ENCODE data around the gene DBP.

- TF ChIP-seq CTCF (IDR thresholded peaks at IDR 0.05) = no peak
- no peak for TF ChIP-seq POLR2A (IDR thresholded peaks at IDR 0.05)
- TF ChIP-seq EP300 (IDR thresholded peaks at IDR 0.05) = no peak
Measured at GRCh38 chr19:48595833-48596232, 41.3 kb downstream of the DBP start.
